EL (cell line): ENCODE results near the gene KRAS.

Source experiments
- DNase-seq: peaks from one replicate; pipeline ENCODE4 v3.0.0-alpha.2; 2016

The KRAS gene

DNA sequence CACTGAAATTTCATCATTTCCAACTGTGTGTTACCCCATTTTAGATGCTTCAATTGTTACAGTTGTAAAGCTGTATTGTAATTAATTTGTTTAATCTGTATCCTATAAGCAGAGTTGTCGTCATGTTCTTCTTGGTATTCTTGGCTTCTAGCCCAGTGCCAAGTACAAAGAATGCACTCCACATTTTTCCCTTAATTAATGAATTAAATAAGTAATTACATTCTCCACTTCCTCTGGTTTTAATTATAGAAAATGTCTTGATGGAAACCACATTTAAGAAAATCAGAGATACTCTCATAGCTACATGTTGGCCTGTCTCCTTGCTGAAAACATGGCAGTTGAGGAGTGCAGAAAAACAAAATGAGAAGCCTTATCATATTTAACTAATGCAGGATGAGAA, 56.5 kb downstream of the KRAS start:
- no peak for DNase-seq

- DNase-seq = no peak
Measured at GRCh38 chr12:25190793-25191192, 59.9 kb downstream of the KRAS start.

- DNase-seq = no peak
Measured at GRCh38 chr12:25189656-25190055, 61.1 kb downstream of the KRAS start.

DNA sequence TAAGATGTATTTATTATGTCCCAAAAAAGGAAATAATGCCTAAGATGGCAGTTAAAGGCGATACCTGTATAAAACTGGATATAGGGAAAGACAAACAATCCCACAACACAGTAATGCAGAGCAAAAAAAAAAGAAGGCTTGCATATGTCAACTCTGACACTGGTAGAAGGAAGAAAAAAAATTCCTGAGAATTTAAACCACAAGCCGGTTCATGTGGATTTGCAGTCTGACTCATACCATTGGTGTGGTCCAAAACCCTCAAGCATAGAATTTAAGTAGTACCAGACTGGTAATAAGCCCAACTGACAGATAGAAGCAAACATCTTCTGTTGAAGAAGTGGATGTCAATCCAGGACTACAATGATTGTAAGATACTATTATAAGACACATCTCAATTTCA, 62.9 kb downstream of the KRAS start:
- DNase-seq = peak; percentile 87

GRCh38 chr12:25186788-25187402, 63.8 kb downstream of the KRAS start:
- DNase-seq = no peak

DNA sequence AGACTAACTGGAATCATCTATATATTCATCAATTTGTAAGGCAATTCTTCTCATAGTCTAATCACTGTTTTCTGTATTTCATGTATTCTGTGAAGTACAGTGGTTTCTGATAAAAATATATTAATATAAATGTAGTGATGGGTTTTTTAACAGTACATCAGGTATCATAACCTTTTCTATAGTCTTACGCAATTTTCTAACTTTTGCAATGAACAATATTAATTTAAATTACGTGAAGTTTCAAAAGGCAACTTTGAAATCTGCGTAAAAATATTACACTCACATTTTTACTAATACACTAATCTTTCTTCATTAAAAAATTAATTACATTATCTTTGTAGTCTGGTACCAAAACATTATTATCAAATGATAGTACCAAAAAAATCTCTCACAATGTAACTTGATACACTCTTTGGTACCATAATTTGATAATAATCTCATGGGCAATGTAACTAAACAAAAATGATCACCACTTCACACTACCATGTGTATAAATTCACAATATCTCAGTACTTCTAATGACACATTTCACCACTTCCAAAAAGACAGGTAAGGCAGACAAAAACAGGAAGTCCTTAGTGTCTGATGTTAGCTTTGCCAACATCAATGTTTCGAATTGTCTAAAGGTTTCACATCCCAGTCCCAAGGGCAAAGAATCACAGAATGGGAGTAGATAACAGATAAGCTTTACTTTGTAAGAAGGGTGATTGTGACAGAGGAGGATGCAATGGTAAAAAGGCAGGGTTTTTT, 64.5 kb downstream of the KRAS start:
- no peak for DNase-seq

DNA sequence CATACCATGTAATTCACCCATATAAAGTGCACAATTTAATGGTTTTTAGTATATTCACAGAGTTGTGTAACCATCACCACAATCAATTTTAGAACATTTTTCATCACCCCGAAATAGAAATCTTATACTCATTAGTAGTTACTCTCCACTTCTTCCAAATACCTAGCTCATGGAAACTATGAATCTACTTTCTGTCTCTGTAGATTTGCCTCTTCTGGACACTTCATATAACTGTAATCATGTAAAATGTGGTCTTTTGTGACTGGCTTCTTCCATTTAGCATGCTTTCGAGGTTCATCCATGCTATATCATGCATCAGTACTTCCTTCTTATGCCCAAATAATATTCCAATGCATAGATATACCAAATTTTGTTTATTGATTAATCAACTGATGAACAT, 66.6 kb downstream of the KRAS start:
- DNase-seq = no peak

- DNase-seq = no peak
Measured at GRCh38 chr12:25182765-25183164, 68.0 kb downstream of the KRAS start.

- DNase-seq = no peak
Measured at GRCh38 chr12:25162866-25163265, 87.9 kb downstream of the KRAS start.

- DNase-seq = no peak
Measured at GRCh38 chr12:25156061-25156460, 94.7 kb downstream of the KRAS start.

GRCh38 chr12:25155022-25155576, 95.6 kb downstream of the KRAS start:
- DNase-seq = peak; percentile 59
